PC-9 (cell line): ENCODE results near the gene MAP2K5.

Experiments
- CTCF ChIP-seq: fragments of 200-600 bp; sonication (generic); conservative IDR thresholded peaks from 2 replicates; pipeline ENCODE4 v1.6.1; 2017; ENCODE audit warnings: mixed run types, antibody characterized with exemption, mild to moderate bottlenecking, moderate library complexity
- EZH2 ChIP-seq: fragments of 200-600 bp; sonication (generic); IDR thresholded peaks from 2 replicates; pipeline ENCODE4 v1.8.0; 2017; ENCODE audit warnings: antibody characterized with exemption, low read depth

GRCh38 chr15:67680641-67681040 lies 138.1 kb downstream of the MAP2K5 start:
- TF ChIP-seq CTCF, result no peak
- TF ChIP-seq EZH2, result no peak
